ENCODE measurements around the gene POLE.

Gene POLE

GRCh38 chr12:132624910-132625630 lies 62.1 kb downstream of the POLE start:
- DNase-seq, result no peak

- no peak for DNase-seq
These were observed 62.8 kb downstream of the POLE start for GRCh38 chr12:132624186-132624855.

- DNase-seq, result no peak
These were observed 63.9 kb downstream of the POLE start for GRCh38 chr12:132623072-132623869.

- no peak for DNase-seq
These were observed 64.6 kb downstream of the POLE start for GRCh38 chr12:132622437-132623071.

GRCh38 chr12:132621657-132622435 lies 65.3 kb downstream of the POLE start:
- no peak for DNase-seq

GRCh38 chr12:132620899-132621656 lies 66.1 kb downstream of the POLE start:
- no peak for DNase-seq

- DNase-seq, result no peak
These were observed 66.8 kb downstream of the POLE start for GRCh38 chr12:132620113-132620898.

- peak in 1 of 2 experiments; percentile 53 for DNase-seq
These were observed 67.6 kb downstream of the POLE start for GRCh38 chr12:132619386-132620112.

GRCh38 chr12:132619071-132619385 lies 68.1 kb downstream of the POLE start:
- DNase-seq, result no peak

GRCh38 chr12:132618683-132619043 lies 68.5 kb downstream of the POLE start, which contains the start of gene P2RX2:
P2RX2 (plus strand) TSS chr12:132618776; CDS start chr12:132618817, 41 bp downstream.
- DNase-seq, result peak in 1 of 2 experiments; percentile 72

GRCh38 chr12:132617822-132618682 lies 69.1 kb downstream of the POLE start:
- DNase-seq, result peak in 1 of 2 experiments; percentile 78

GRCh38 chr12:132617135-132617701 lies 69.9 kb downstream of the POLE start:
- DNase-seq, result no peak

GRCh38 chr12:132615579-132616038 lies 71.5 kb downstream of the POLE start:
- no peak for DNase-seq

GRCh38 chr12:132614861-132615578 lies 72.1 kb downstream of the POLE start:
- DNase-seq, result peak; percentile 90 to 96

GRCh38 chr12:132614029-132614428 lies 73.1 kb downstream of the POLE start:
- DNase-seq, result no peak

GRCh38 chr12:132611620-132612019 lies 75.5 kb downstream of the POLE start:
- no peak for DNase-seq

- DNase-seq, result peak in 1 of 2 experiments; percentile 55
These were observed 76.1 kb downstream of the POLE start for GRCh38 chr12:132610866-132611602.

Measured in NCI-H526 (cell line).